HepG2 (cell line): Measurements from ENCODE around the gene AP3B1.

ENCODE experiments used
- BRCA1 ChIP-seq: sonication (generic); formaldehyde crosslinking; IDR thresholded peaks from 2 replicates; pipeline ENCODE4 v1.4.0; 2020; ENCODE audit warnings: missing genetic modification reagents
- CTCF ChIP-seq: sonication (generic); formaldehyde crosslinking; IDR thresholded peaks from 2 replicates; pipeline ENCODE4 v1.5.0; 2020; ENCODE audit warnings: mild to moderate bottlenecking, missing genetic modification reagents, moderate library complexity
- FOXA1 ChIP-seq, 2 experiments: fragments of 450-650 bp in 1 of 2; sonication (generic) in 1 of 2; formaldehyde crosslinking in 1 of 2; IDR thresholded peaks; 2 replicates each; pipeline versions ENCODE4 v1.4.0 to v1.6.1; 2016 to 2020; ENCODE audit warnings: missing genetic modification reagents in 1 of 2
- GLI4 ChIP-seq: sonication (generic); formaldehyde crosslinking; IDR thresholded peaks from 2 replicates; pipeline ENCODE4 v1.5.1; 2020; ENCODE audit warnings: missing genetic modification reagents, mild to moderate bottlenecking, moderate library complexity, borderline replicate concordance
- HNF4A ChIP-seq: sonication (generic); formaldehyde crosslinking; IDR thresholded peaks from 2 replicates; pipeline ENCODE4 v1.4.0; 2020; ENCODE audit warnings: missing genetic modification reagents
- POLR2A ChIP-seq, 2 experiments: IDR thresholded peaks; 2 replicates each; pipeline ENCODE4 v1.6.1; 2011; ENCODE audit warnings: low read depth in 2 of 2, low read length in 2 of 2, mild to moderate bottlenecking in 1 of 2, moderate library complexity in 1 of 2; ENCODE audit not compliant: insufficient read depth in 1 of 2
- PREB ChIP-seq: sonication (generic); formaldehyde crosslinking; IDR thresholded peaks from 2 replicates; pipeline ENCODE4 v1.4.0; 2020; ENCODE audit warnings: missing genetic modification reagents
- ZNF550 ChIP-seq: sonication (generic); formaldehyde crosslinking; IDR thresholded peaks from 2 replicates; pipeline ENCODE4 v1.4.0; 2020; ENCODE audit warnings: mild to moderate bottlenecking, missing genetic modification reagents, borderline replicate concordance
- TF ChIP-seq, protein P1 (sequence below): sonication (generic); formaldehyde crosslinking; IDR thresholded peaks from 2 replicates; pipeline ENCODE4 v1.4.0; 2020; ENCODE audit warnings: mild to moderate bottlenecking, missing genetic modification reagents, borderline replicate concordance

- TF ChIP-seq, protein P1, sequence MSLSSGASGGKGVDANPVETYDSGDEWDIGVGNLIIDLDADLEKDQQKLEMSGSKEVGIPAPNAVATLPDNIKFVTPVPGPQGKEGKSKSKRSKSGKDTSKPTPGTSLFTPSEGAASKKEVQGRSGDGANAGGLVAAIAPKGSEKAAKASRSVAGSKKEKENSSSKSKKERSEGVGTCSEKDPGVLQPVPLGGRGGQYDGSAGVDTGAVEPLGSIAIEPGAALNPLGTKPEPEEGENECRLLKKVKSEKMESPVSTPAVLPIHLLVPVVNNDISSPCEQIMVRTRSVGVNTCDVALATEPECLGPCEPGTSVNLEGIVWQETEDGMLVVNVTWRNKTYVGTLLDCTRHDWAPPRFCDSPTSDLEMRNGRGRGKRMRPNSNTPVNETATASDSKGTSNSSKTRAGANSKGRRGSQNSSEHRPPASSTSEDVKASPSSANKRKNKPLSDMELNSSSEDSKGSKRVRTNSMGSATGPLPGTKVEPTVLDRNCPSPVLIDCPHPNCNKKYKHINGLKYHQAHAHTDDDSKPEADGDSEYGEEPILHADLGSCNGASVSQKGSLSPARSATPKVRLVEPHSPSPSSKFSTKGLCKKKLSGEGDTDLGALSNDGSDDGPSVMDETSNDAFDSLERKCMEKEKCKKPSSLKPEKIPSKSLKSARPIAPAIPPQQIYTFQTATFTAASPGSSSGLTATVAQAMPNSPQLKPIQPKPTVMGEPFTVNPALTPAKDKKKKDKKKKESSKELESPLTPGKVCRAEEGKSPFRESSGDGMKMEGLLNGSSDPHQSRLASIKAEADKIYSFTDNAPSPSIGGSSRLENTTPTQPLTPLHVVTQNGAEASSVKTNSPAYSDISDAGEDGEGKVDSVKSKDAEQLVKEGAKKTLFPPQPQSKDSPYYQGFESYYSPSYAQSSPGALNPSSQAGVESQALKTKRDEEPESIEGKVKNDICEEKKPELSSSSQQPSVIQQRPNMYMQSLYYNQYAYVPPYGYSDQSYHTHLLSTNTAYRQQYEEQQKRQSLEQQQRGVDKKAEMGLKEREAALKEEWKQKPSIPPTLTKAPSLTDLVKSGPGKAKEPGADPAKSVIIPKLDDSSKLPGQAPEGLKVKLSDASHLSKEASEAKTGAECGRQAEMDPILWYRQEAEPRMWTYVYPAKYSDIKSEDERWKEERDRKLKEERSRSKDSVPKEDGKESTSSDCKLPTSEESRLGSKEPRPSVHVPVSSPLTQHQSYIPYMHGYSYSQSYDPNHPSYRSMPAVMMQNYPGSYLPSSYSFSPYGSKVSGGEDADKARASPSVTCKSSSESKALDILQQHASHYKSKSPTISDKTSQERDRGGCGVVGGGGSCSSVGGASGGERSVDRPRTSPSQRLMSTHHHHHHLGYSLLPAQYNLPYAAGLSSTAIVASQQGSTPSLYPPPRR (CRISPR knock-in tag): no peak
- TF ChIP-seq GLI4 (CRISPR knock-in tag) (no peak), FOXA1 (IDR thresholded peaks at IDR 0.05) (no peak), FOXA1 (CRISPR knock-in tag; IDR thresholded peaks at IDR 0.05) (no peak), HNF4A (CRISPR knock-in tag) (no peak), PREB (CRISPR knock-in tag) (no peak), BRCA1 (CRISPR knock-in tag) (no peak), POLR2A (IDR thresholded peaks at IDR 0.05; ENCODE audit: insufficient read depth in 1 of 2, low read depth in 2 of 2, low read length in 2 of 2) (no peak), CTCF (CRISPR knock-in tag) (no peak), ZNF550 (no peak)
Measured at GRCh38 chr5:78133423-78133822, 161.1 kb downstream of the AP3B1 start.
